ENCODE data around the gene SIL1.
A peak's percentile ranks its signal among the peaks of the same experiment; 100 is the strongest.
"Not testable (repeated sequence)": the region's sequence is repeated elsewhere in the genome, so short reads cannot be mapped to it uniquely, and the experiment has no call there.

Gene SIL1

GRCh38 chr5:139197710-139198669 lies at the start of gene SIL1:
TSS of gene SIL1 (minus strand) at chr5:139198368. CDS start at chr5:139127843, 70,525 bp downstream.
- peak; percentile 93 to 96 (median 93) for DNase-seq

- DNase-seq = no peak
Observed at GRCh38 chr5:139246394-139246793, 48.2 kb upstream of the SIL1 start.

GRCh38 chr5:139245637-139246339 lies 47.6 kb upstream of the SIL1 start:
- no peak for DNase-seq

- no peak for DNase-seq
Observed at GRCh38 chr5:139243425-139243970, 45.3 kb upstream of the SIL1 start.

GRCh38 chr5:139241139-139241538 lies 43.0 kb upstream of the SIL1 start:
- no peak for DNase-seq

GRCh38 chr5:139236479-139236878 lies 38.3 kb upstream of the SIL1 start:
- DNase-seq = no peak

GRCh38 chr5:139232147-139232724 lies 34.1 kb upstream of the SIL1 start:
- DNase-seq = peak in 1 of 3 experiments; percentile 80

- DNase-seq = no peak
Observed at GRCh38 chr5:139228201-139228803, 30.1 kb upstream of the SIL1 start.

- no peak for DNase-seq
Observed at GRCh38 chr5:139226131-139226530, 28.0 kb upstream of the SIL1 start.

- no peak for DNase-seq
Observed at GRCh38 chr5:139223481-139223880, 25.3 kb upstream of the SIL1 start.

GRCh38 chr5:139222346-139222745 lies 24.2 kb upstream of the SIL1 start:
- peak; percentile 11 to 55 (median 51) for DNase-seq

- DNase-seq = not testable (repeated sequence)
Observed at GRCh38 chr5:139218038-139218437, 19.9 kb upstream of the SIL1 start.

- DNase-seq = no peak
Observed at GRCh38 chr5:139215107-139215975, 17.2 kb upstream of the SIL1 start.

- DNase-seq = no peak
Observed at GRCh38 chr5:139214646-139215045, 16.5 kb upstream of the SIL1 start.

GRCh38 chr5:139212906-139213305 lies 14.7 kb upstream of the SIL1 start:
- no peak for DNase-seq

- peak in 1 of 3 experiments; percentile 39 for DNase-seq
Observed at GRCh38 chr5:139212486-139212885, 14.3 kb upstream of the SIL1 start.

- peak; percentile 33 to 76 (median 75) for DNase-seq
Observed at GRCh38 chr5:139210585-139210984, 12.4 kb upstream of the SIL1 start.

GRCh38 chr5:139207297-139208000 lies 9.3 kb upstream of the SIL1 start:
- DNase-seq = peak in 2 of 3 experiments; percentile 30 to 43

- DNase-seq = no peak
Observed at GRCh38 chr5:139205586-139205985, 7.4 kb upstream of the SIL1 start.

- DNase-seq = no peak
Observed at GRCh38 chr5:139205124-139205523, 7.0 kb upstream of the SIL1 start.

- no peak for DNase-seq
Observed at GRCh38 chr5:139204196-139204595, 6.0 kb upstream of the SIL1 start.

All from NCI-H1417 (cell line).